SK-N-MC (cell line): Measurements from ENCODE around the gene TMEM132E.

Experiments
- DNase-seq: peaks from one replicate; pipeline ENCODE4 v3.0.0-alpha.2; 2011; ENCODE audit warnings: low read depth, low spot score
- H3K27ac ChIP-seq: fragments of 200-600 bp; sonication (generic); 2 replicates; pipeline ENCODE4 v1.5.1; 2016; ENCODE audit warnings: mixed run types
- H3K36me3 ChIP-seq: fragments of 200-600 bp; sonication (generic); 2 replicates; pipeline ENCODE4 v1.6.1; 2017; ENCODE audit warnings: antibody characterized with exemption, low read length, mixed read lengths; ENCODE audit not compliant: insufficient read depth
- H3K4me3 ChIP-seq: fragments of 200-600 bp; sonication (generic); 2 replicates; pipeline ENCODE4 v1.5.1; 2016
- H3K9ac ChIP-seq: fragments of 200-600 bp; sonication (generic); 2 replicates; pipeline ENCODE4 v1.8.0; 2017; ENCODE audit warnings: mixed run types, mixed read lengths; ENCODE audit not compliant: insufficient read length
- H3K9me3 ChIP-seq: fragments of 200-600 bp; sonication (generic); 2 replicates; pipeline ENCODE4 v1.6.1; 2017; ENCODE audit warnings: low read depth, mild to moderate bottlenecking, antibody characterized with exemption, low read length, moderate library complexity, mixed read lengths
- EZH2 ChIP-seq: fragments of 200-600 bp; sonication (generic); IDR thresholded peaks from one replicate; pipeline ENCODE4 v1.6.1; 2017; ENCODE audit warnings: antibody characterized with exemption
- FOXP2 ChIP-seq: optimal IDR thresholded peaks from 2 replicates; pipeline ENCODE3; 2011; ENCODE audit warnings: mild to moderate bottlenecking, moderate library complexity; ENCODE audit not compliant: insufficient read depth; ENCODE audit errors: extremely low read length, control extremely low read depth
- POLR2AphosphoS5 ChIP-seq: IDR thresholded peaks from 2 replicates; pipeline ENCODE4 v1.6.1; 2012; ENCODE audit warnings: mild to moderate bottlenecking, low read depth, low read length, borderline replicate concordance

TMEM132E gene

GRCh38 chr17:34680151-34680550 lies 100.8 kb downstream of the TMEM132E start:
- H3K9ac ChIP-seq, result no peak overlapping the region
- no peaks in the 10 kb centered on the region for H3K9me3 ChIP-seq
- no peak for DNase-seq
- TF ChIP-seq FOXP2 (no peak), POLR2AphosphoS5 (no peak), EZH2 (no peak)
- H3K4me3 ChIP-seq, result no peak overlapping the region
- H3K36me3 ChIP-seq, result no peaks in the 10 kb centered on the region
- H3K27ac ChIP-seq, result no peak overlapping the region

GRCh38 chr17:34682305-34682704 lies 102.9 kb downstream of the TMEM132E start:
- no peak overlapping the region for H3K27ac ChIP-seq
- no peak for TF ChIP-seq FOXP2
- no peak for TF ChIP-seq POLR2AphosphoS5
- TF ChIP-seq EZH2, result no peak
- H3K9me3 ChIP-seq, result no peaks in the 10 kb centered on the region
- DNase-seq, result no peak
- H3K36me3 ChIP-seq, result no peaks in the 10 kb centered on the region
- H3K9ac ChIP-seq, result no peak overlapping the region
- no peak overlapping the region for H3K4me3 ChIP-seq

GRCh38 chr17:34683390-34683789 lies 104.0 kb downstream of the TMEM132E start:
- Histone ChIP-seq H3K4me3 (no peak overlapping the region), H3K27ac (no peak overlapping the region), H3K36me3 (no peaks in the 10 kb centered on the region), H3K9me3 (no peaks in the 10 kb centered on the region), H3K9ac (no peak overlapping the region)
- TF ChIP-seq EZH2 (no peak), FOXP2 (no peak), POLR2AphosphoS5 (no peak)
- no peak for DNase-seq
